Astrocyte (in vitro differentiated cells and primary cell): ENCODE measurements around the gene TRAF6.

ENCODE experiments used
- EZH2 ChIP-seq: IDR thresholded peaks from 2 replicates; pipeline ENCODE4 v1.6.1; 2012; ENCODE audit warnings: mild to moderate bottlenecking, low read length, inconsistent platforms; ENCODE audit not compliant: insufficient read depth
- TF ChIP-seq, protein P1 (sequence below): IDR thresholded peaks from 2 replicates; pipeline ENCODE4 v1.5.1; 2011; ENCODE audit warnings: low read depth, mild to moderate bottlenecking, inconsistent platforms, low read length, moderate library complexity; ENCODE audit not compliant: insufficient read depth

DNA sequence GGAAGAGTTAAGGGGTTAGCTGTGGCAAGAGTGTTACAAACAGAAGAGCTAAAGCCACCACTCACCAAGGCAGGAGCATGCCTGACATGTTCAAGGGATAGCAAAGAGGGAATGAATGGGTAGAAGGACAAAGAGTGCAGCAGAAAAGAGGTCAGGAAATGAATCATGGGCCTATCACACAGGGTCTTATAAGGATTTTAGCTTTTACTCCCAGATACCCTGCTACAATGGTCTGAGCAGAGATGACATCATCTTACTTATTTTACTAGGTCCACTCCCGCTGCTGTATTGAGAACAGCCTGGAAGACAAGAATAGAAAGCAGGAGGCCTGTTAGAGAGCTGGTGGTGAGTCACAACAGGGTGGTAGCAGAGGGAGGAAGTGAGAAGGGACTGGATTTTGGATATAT lies 9.8 kb downstream of the TRAF6 start:
- TF ChIP-seq, protein P1, sequence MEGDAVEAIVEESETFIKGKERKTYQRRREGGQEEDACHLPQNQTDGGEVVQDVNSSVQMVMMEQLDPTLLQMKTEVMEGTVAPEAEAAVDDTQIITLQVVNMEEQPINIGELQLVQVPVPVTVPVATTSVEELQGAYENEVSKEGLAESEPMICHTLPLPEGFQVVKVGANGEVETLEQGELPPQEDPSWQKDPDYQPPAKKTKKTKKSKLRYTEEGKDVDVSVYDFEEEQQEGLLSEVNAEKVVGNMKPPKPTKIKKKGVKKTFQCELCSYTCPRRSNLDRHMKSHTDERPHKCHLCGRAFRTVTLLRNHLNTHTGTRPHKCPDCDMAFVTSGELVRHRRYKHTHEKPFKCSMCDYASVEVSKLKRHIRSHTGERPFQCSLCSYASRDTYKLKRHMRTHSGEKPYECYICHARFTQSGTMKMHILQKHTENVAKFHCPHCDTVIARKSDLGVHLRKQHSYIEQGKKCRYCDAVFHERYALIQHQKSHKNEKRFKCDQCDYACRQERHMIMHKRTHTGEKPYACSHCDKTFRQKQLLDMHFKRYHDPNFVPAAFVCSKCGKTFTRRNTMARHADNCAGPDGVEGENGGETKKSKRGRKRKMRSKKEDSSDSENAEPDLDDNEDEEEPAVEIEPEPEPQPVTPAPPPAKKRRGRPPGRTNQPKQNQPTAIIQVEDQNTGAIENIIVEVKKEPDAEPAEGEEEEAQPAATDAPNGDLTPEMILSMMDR: no peak
- no peak for TF ChIP-seq EZH2
